ENCODE results near the gene OR6K2. TPM values are rescaled to one million over a fixed set of nuclear protein-coding genes. Genes with fewer than 3 reads are reported as not detected.

Gene OR6K2
- total RNA-seq (2021; fragmentation: NEBNext Ultra II Directional; extraction: Animal tissue kit (Norgen Biotek cat#: 25700)), result not detected
- long read RNA-seq, result 0 reads

GRCh38 chr1:158700552-158700951, at the start of gene OR6K2:
TSS of gene OR6K2 (minus strand) at chr1:158700652. CDS start at chr1:158700652, 0 bp downstream.
- Mint-ChIP-seq H3K9me3 (peaks cover 5% of the 10 kb centered on the region), H3K27me3 (ENCODE audit: insufficient read depth) (no peaks in the 10 kb centered on the region), H3K4me1 (ENCODE audit: low read depth) (no peaks in the 10 kb centered on the region), H3K27ac (no peak within 1 kb of the TSS), H3K36me3 (ENCODE audit: low read depth) (no peaks in the 10 kb centered on the region), H3K4me3 (no peak within 1 kb of the TSS)
- TF ChIP-seq CTCF (IDR thresholded peaks at IDR 0.05), result no peak
- no peak for DNase-seq

- Mint-ChIP-seq H3K4me1 (ENCODE audit: low read depth) (no peaks in the 10 kb centered on the region), H3K9me3 (peaks cover 21% of the 10 kb centered on the region), H3K27ac (no peak overlapping the region), H3K4me3 (no peak overlapping the region), H3K27me3 (ENCODE audit: insufficient read depth) (no peaks in the 10 kb centered on the region; the same call in 1 of the 2 replicates), H3K36me3 (ENCODE audit: low read depth) (no peaks in the 10 kb centered on the region; the same call in 1 of the 2 replicates)
- TF ChIP-seq CTCF (IDR thresholded peaks at IDR 0.05), result no peak
- no peak for DNase-seq
Measured at GRCh38 chr1:158735848-158736247, 35.4 kb upstream of the OR6K2 start.

- Mint-ChIP-seq H3K9me3 (peaks cover 8% of the 10 kb centered on the region), H3K4me1 (ENCODE audit: low read depth) (no peaks in the 10 kb centered on the region), H3K27ac (no peak overlapping the region)
Measured at GRCh38 chr1:158732524-158732923, 32.1 kb upstream of the OR6K2 start.

GRCh38 chr1:158731707-158732106, 31.3 kb upstream of the OR6K2 start:
- no peak for DNase-seq
- Mint-ChIP-seq H3K4me3 (no peak overlapping the region), H3K4me1 (ENCODE audit: low read depth) (no peaks in the 10 kb centered on the region), H3K27ac (no peak overlapping the region), H3K36me3 (ENCODE audit: low read depth) (no peaks in the 10 kb centered on the region; the same call in 1 of the 2 replicates), H3K9me3 (peaks cover 4% of the 10 kb centered on the region), H3K27me3 (ENCODE audit: insufficient read depth) (no peaks in the 10 kb centered on the region; the same call in 1 of the 2 replicates)
- TF ChIP-seq CTCF (IDR thresholded peaks at IDR 0.05), result no peak

More at GRCh38 chr1:158732524-158732923, 32.1 kb upstream of the OR6K2 start:
- no peaks in the 10 kb centered on the region; the same call in 1 of the 2 replicates for H3K36me3 Mint-ChIP-seq (ENCODE audit: low read depth)
- H3K4me3 Mint-ChIP-seq, result no peak overlapping the region
- no peaks in the 10 kb centered on the region; the same call in 1 of the 2 replicates for H3K27me3 Mint-ChIP-seq (ENCODE audit: insufficient read depth)
- no peak for TF ChIP-seq CTCF (IDR thresholded peaks at IDR 0.05)
- no peak for DNase-seq

- peaks cover 4% of the 10 kb centered on the region for H3K9me3 Mint-ChIP-seq
- H3K27ac Mint-ChIP-seq, result no peak overlapping the region
- DNase-seq, result no peak
- no peak overlapping the region for H3K4me3 Mint-ChIP-seq
- H3K27me3 Mint-ChIP-seq (ENCODE audit: insufficient read depth), result no peaks in the 10 kb centered on the region; the same call in none of the 2 replicates
- H3K36me3 Mint-ChIP-seq (ENCODE audit: low read depth), result no peaks in the 10 kb centered on the region; the same call in 1 of the 2 replicates
- no peak for TF ChIP-seq CTCF (IDR thresholded peaks at IDR 0.05)
- H3K4me1 Mint-ChIP-seq (ENCODE audit: low read depth), result no peaks in the 10 kb centered on the region
Measured at GRCh38 chr1:158730453-158730852, 30.0 kb upstream of the OR6K2 start.
